ENCODE data around the gene HES4.
A peak's percentile ranks its signal among the peaks of the same experiment; 100 is the strongest.
"Not testable (repeated sequence)": the region's sequence is repeated elsewhere in the genome, so short reads cannot be mapped to it uniquely, and the experiment has no call there.

HES4 gene

GRCh38 chr1:1023700-1024099, 23.8 kb upstream of the HES4 start:
- Histone ChIP-seq H3K27me3 (ENCODE audit: control insufficient read depth, insufficient read depth, low read length) (no peaks in the 10 kb centered on the region; the same call in 1 of the 2 replicates), H3K9me3 (ENCODE audit: control insufficient read depth, insufficient read depth, low read length) (no peaks in the 10 kb centered on the region), H3K4me1 (ENCODE audit: control insufficient read depth, insufficient read depth, low read length) (peaks cover 52% of the 10 kb centered on the region), H3K36me3 (ENCODE audit: control insufficient read depth, insufficient read depth, low read length) (peaks cover 8% of the 10 kb centered on the region; the same call in 1 of the 2 replicates), H3K27ac (ENCODE audit: low read depth, low read length) (no peak overlapping the region), H3K9ac (ENCODE audit: low read depth, low read length) (no peak overlapping the region), H3K4me3 (ENCODE audit: low read depth, low read length) (no peak overlapping the region)

- Histone ChIP-seq H3K4me3 (ENCODE audit: low read depth, low read length) (no peak overlapping the region), H3K27me3 (ENCODE audit: control insufficient read depth, insufficient read depth, low read length) (no peaks in the 10 kb centered on the region; the same call in 1 of the 2 replicates), H3K27ac (ENCODE audit: low read depth, low read length) (no peak overlapping the region), H3K36me3 (ENCODE audit: control insufficient read depth, insufficient read depth, low read length) (peaks cover 6% of the 10 kb centered on the region; the same call in 1 of the 2 replicates), H3K9me3 (ENCODE audit: control insufficient read depth, insufficient read depth, low read length) (no peaks in the 10 kb centered on the region), H3K9ac (ENCODE audit: low read depth, low read length) (no peak overlapping the region), H3K4me1 (ENCODE audit: control insufficient read depth, insufficient read depth, low read length) (peaks cover 52% of the 10 kb centered on the region)
These were observed 22.6 kb upstream of the HES4 start for GRCh38 chr1:1022302-1023009.

- Histone ChIP-seq H3K4me1 (ENCODE audit: control insufficient read depth, insufficient read depth, low read length) (peaks cover 50% of the 10 kb centered on the region), H3K27me3 (ENCODE audit: control insufficient read depth, insufficient read depth, low read length) (no peaks in the 10 kb centered on the region; the same call in 1 of the 2 replicates), H3K9me3 (ENCODE audit: control insufficient read depth, insufficient read depth, low read length) (no peaks in the 10 kb centered on the region), H3K4me3 (ENCODE audit: low read depth, low read length) (no peak overlapping the region; the same call in 1 of the 2 replicates), H3K27ac (ENCODE audit: low read depth, low read length) (peak overlapping the region; percentile 8), H3K36me3 (ENCODE audit: control insufficient read depth, insufficient read depth, low read length) (peaks cover 4% of the 10 kb centered on the region; the same call in 1 of the 2 replicates), H3K9ac (ENCODE audit: low read depth, low read length) (no peak overlapping the region)
These were observed 22.0 kb upstream of the HES4 start for GRCh38 chr1:1021920-1022259.

- peak overlapping the region; percentile 8 for H3K27ac ChIP-seq (ENCODE audit: low read depth, low read length)
- peaks cover 4% of the 10 kb centered on the region; the same call in 1 of the 2 replicates for H3K36me3 ChIP-seq (ENCODE audit: control insufficient read depth, insufficient read depth, low read length)
- no peaks in the 10 kb centered on the region for H3K9me3 ChIP-seq (ENCODE audit: control insufficient read depth, insufficient read depth, low read length)
- H3K27me3 ChIP-seq (ENCODE audit: control insufficient read depth, insufficient read depth, low read length) = no peaks in the 10 kb centered on the region; the same call in 1 of the 2 replicates
- H3K4me3 ChIP-seq (ENCODE audit: low read depth, low read length) = peak overlapping the region; percentile 72
- no peak overlapping the region for H3K9ac ChIP-seq (ENCODE audit: low read depth, low read length)
- peaks cover 44% of the 10 kb centered on the region for H3K4me1 ChIP-seq (ENCODE audit: control insufficient read depth, insufficient read depth, low read length)
These were observed 21.4 kb upstream of the HES4 start for GRCh38 chr1:1021010-1021919.

- H3K9me3 ChIP-seq (ENCODE audit: control insufficient read depth, insufficient read depth, low read length) = no peaks in the 10 kb centered on the region
- peak overlapping the region; percentile 72 for H3K4me3 ChIP-seq (ENCODE audit: low read depth, low read length)
- H3K27me3 ChIP-seq (ENCODE audit: control insufficient read depth, insufficient read depth, low read length) = no peaks in the 10 kb centered on the region; the same call in 1 of the 2 replicates
- peak overlapping the region; percentile 51; the same call in 1 of the 2 replicates for H3K9ac ChIP-seq (ENCODE audit: low read depth, low read length)
- H3K4me1 ChIP-seq (ENCODE audit: control insufficient read depth, insufficient read depth, low read length) = peaks cover 38% of the 10 kb centered on the region
- H3K36me3 ChIP-seq (ENCODE audit: control insufficient read depth, insufficient read depth, low read length) = peaks cover 4% of the 10 kb centered on the region; the same call in 1 of the 2 replicates
- H3K27ac ChIP-seq (ENCODE audit: low read depth, low read length) = peak overlapping the region; percentile 76
These were observed 20.6 kb upstream of the HES4 start for GRCh38 chr1:1020415-1021009.

GRCh38 chr1:1020000-1020404, 20.1 kb upstream of the HES4 start, which contains the start of gene AGRN:
TSS of gene AGRN (plus strand) at chr1:1020120. CDS start at chr1:1020173, 53 bp downstream.
- H3K9me3 ChIP-seq (ENCODE audit: control insufficient read depth, insufficient read depth, low read length) = no peaks in the 10 kb centered on the region
- H3K27me3 ChIP-seq (ENCODE audit: control insufficient read depth, insufficient read depth, low read length) = no peaks in the 10 kb centered on the region; the same call in 1 of the 2 replicates
- peak within 1 kb of the TSS; percentile 91 for H3K27ac ChIP-seq (ENCODE audit: low read depth, low read length)
- peaks cover 35% of the 10 kb centered on the region for H3K4me1 ChIP-seq (ENCODE audit: control insufficient read depth, insufficient read depth, low read length)
- peaks cover 4% of the 10 kb centered on the region; the same call in 1 of the 2 replicates for H3K36me3 ChIP-seq (ENCODE audit: control insufficient read depth, insufficient read depth, low read length)
- peak within 1 kb of the TSS; percentile 51; the same call in 1 of the 2 replicates for H3K9ac ChIP-seq (ENCODE audit: low read depth, low read length)
- H3K4me3 ChIP-seq (ENCODE audit: low read depth, low read length) = peak within 1 kb of the TSS; percentile 72

GRCh38 chr1:1019122-1019999, 19.5 kb upstream of the HES4 start:
- H3K9me3 ChIP-seq (ENCODE audit: control insufficient read depth, insufficient read depth, low read length) = no peaks in the 10 kb centered on the region
- H3K27me3 ChIP-seq (ENCODE audit: control insufficient read depth, insufficient read depth, low read length) = no peaks in the 10 kb centered on the region; the same call in 1 of the 2 replicates
- peak overlapping the region; percentile 91 for H3K27ac ChIP-seq (ENCODE audit: low read depth, low read length)
- H3K9ac ChIP-seq (ENCODE audit: low read depth, low read length) = no peak overlapping the region
- H3K4me3 ChIP-seq (ENCODE audit: low read depth, low read length) = peak overlapping the region; percentile 45; the same call in 1 of the 2 replicates
- peaks cover 4% of the 10 kb centered on the region; the same call in 1 of the 2 replicates for H3K36me3 ChIP-seq (ENCODE audit: control insufficient read depth, insufficient read depth, low read length)
- peaks cover 34% of the 10 kb centered on the region for H3K4me1 ChIP-seq (ENCODE audit: control insufficient read depth, insufficient read depth, low read length)

GRCh38 chr1:1018321-1018685, 18.4 kb upstream of the HES4 start:
- not testable (repeated sequence) for H3K9ac ChIP-seq (ENCODE audit: low read depth, low read length); H3K4me3 ChIP-seq (ENCODE audit: low read depth, low read length); H3K27me3 ChIP-seq (ENCODE audit: control insufficient read depth, insufficient read depth, low read length); H3K9me3 ChIP-seq (ENCODE audit: control insufficient read depth, insufficient read depth, low read length); H3K36me3 ChIP-seq (ENCODE audit: control insufficient read depth, insufficient read depth, low read length); H3K27ac ChIP-seq (ENCODE audit: low read depth, low read length)
- H3K4me1 ChIP-seq (ENCODE audit: control insufficient read depth, insufficient read depth, low read length) = peaks cover 27% of the 10 kb centered on the region

GRCh38 chr1:1017397-1018320, 17.8 kb upstream of the HES4 start:
- not testable (repeated sequence) for H3K27me3 ChIP-seq (ENCODE audit: control insufficient read depth, insufficient read depth, low read length); H3K27ac ChIP-seq (ENCODE audit: low read depth, low read length); H3K4me3 ChIP-seq (ENCODE audit: low read depth, low read length); H3K9me3 ChIP-seq (ENCODE audit: control insufficient read depth, insufficient read depth, low read length); H3K9ac ChIP-seq (ENCODE audit: low read depth, low read length); H3K36me3 ChIP-seq (ENCODE audit: control insufficient read depth, insufficient read depth, low read length)
- H3K4me1 ChIP-seq (ENCODE audit: control insufficient read depth, insufficient read depth, low read length) = peaks cover 28% of the 10 kb centered on the region

Data from HUES48 (cell line).